GM13976 (cell line): ENCODE measurements around the gene TSEN2.
"Not testable (repeated sequence)": the region's sequence is repeated elsewhere in the genome, so short reads cannot be mapped to it uniquely, and the experiment has no call there.

ENCODE experiments used
- DNase-seq: peaks from one replicate; pipeline ENCODE4 v3.0.0; 2012; ENCODE audit warnings: low spot score
- in situ Hi-C: fragments of 300-500 bp; cut with MboI; formaldehyde crosslinking; loops from one replicate; pipeline ENCODE4 v1.12.0; 2022; ENCODE audit warnings: low sequenced_read_pairs, mixed read lengths, inconsistent platforms; ENCODE audit not compliant: unreplicated experiment
- TF ChIP-seq, protein P1 (sequence below): IDR thresholded peaks from 2 replicates; pipeline ENCODE4 v1.5.1; 2012; ENCODE audit warnings: borderline replicate concordance, mild to moderate bottlenecking; ENCODE audit not compliant: insufficient read depth; ENCODE audit errors: extremely low read depth, missing control alignments, control extremely low read depth

TSEN2 gene

DNA sequence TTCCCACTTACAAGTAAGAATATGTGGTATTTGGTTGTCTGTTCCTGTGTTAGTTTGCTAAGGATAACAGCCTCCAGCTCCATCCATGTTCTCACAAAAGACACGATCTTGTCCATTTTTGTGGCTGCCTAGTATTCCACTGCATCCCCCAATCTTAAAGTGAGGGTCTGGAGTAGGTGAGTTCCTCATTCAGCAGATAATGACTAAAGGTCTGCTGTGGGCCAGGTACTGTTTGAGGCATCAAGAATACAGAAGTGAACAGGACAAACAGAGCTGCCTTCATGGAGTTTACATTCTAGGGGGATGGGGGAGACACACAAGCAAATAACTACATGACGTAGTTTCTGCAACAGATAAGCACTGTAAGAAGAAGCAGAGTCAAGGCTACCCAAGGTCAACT is 36.7 kb downstream of the TSEN2 start:
- in situ Hi-C loops = no loop called here
- no peak for DNase-seq
- TF ChIP-seq, protein P1, sequence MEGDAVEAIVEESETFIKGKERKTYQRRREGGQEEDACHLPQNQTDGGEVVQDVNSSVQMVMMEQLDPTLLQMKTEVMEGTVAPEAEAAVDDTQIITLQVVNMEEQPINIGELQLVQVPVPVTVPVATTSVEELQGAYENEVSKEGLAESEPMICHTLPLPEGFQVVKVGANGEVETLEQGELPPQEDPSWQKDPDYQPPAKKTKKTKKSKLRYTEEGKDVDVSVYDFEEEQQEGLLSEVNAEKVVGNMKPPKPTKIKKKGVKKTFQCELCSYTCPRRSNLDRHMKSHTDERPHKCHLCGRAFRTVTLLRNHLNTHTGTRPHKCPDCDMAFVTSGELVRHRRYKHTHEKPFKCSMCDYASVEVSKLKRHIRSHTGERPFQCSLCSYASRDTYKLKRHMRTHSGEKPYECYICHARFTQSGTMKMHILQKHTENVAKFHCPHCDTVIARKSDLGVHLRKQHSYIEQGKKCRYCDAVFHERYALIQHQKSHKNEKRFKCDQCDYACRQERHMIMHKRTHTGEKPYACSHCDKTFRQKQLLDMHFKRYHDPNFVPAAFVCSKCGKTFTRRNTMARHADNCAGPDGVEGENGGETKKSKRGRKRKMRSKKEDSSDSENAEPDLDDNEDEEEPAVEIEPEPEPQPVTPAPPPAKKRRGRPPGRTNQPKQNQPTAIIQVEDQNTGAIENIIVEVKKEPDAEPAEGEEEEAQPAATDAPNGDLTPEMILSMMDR = no peak

DNA sequence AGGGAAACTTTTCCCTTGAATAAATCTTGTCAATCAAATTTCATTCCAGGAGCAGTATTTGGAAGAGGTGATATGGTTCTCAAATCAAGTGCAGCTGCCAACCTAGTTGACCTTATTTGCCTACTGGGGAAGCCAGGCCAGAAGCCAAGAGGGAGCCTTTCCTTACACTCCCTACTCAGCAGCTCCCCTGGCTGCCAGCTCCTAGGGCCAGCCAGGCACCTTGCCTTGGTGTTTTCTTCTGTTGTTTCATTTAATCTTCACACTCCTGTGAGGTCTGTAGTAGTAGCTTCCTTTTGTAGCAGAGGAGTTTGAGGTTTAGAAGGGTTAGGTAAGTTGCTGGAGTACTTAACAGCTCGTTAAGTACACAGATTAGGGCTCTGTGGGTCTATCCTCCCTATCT is 38.4 kb downstream of the TSEN2 start:
- TF ChIP-seq, protein P1 = no peak
- in situ Hi-C loops = no loop called here
- no peak for DNase-seq

DNA sequence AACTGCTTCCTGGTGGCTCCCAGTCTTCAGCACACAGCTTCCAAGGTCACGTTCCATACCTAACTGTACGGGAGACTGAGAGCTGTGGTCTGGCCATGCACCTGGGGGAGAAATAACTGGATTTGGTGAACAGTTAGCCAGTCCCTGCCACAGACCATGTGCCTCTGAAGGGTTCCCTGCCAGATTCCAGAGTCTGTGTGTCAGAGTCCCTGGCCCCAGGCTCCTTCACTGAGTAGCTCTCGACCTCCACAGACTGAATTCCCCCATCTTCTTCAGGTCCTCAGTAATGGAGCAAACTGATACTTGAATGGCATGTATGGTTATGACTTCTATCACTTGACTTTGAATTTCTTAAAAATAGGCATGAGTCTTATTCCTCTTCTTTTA is 43.5 kb downstream of the TSEN2 start:
- TF ChIP-seq, protein P1 = no peak
- in situ Hi-C loops = no loop called here
- no peak for DNase-seq

DNA sequence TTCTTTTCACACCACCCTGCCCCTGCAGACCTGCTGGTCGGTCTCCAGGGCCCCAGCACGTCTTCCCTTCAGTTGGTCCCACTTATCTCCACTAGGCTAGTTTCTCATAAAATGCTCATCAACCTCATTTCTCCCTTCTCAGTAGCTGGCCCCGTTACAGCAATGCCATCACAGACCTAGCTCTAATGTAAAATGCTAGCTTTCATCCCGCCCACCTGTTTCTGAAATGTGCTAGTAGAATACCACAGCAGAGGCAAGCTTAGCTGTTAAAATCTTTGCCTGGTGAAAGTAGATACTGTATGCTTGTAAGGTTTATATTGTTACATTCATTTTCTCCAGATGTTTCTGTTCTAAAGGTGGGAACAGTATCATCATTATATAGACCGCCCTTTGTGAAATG is 47.9 kb downstream of the TSEN2 start:
- TF ChIP-seq, protein P1 = no peak
- in situ Hi-C loops = no loop called here
- DNase-seq = no peak

DNA sequence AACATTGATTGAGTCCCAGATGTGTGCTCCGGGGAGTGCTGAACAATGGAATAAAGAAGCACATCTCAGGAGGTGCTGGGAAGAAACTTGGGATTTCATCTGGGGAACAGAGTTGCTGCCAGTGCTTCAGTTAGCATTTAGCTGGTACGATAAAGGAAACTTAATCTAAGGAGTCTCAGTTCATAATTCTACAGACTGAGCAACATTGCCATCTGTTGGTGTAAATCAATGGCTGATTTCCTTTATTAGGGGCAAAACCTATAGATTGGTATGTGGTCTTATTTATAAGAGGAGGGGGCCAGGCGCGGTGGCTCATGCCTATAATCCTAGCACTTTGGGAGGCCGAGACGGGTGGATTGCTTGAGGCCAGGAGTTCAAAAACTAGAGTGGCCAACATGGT is 52.1 kb downstream of the TSEN2 start:
- in situ Hi-C loops = no loop called here
- TF ChIP-seq, protein P1 = no peak

DNA sequence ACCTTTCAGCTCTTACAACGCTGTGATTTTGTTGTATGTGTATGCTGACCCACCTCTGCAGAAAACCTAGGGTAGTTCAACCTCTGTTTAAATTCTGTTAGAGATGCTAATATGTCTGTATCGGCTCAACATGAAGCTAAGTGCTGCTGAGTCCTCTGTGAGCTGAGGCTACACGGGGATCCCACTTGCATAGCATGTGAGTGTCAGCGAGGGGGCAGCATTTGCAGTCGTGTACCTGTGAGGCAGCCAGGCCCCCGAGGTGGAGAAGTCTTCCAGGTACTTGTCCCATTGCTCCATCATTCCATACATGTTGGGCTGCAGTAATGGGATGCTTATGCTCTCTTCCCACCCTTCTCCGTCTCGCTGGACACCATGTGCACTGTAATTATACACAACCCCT is 57.3 kb downstream of the TSEN2 start:
- TF ChIP-seq, protein P1 = no peak
- in situ Hi-C loops = no loop called here
- no peak for DNase-seq

More for the DNA sequence above, 52.1 kb downstream of the TSEN2 start:
- no peak for DNase-seq

DNA sequence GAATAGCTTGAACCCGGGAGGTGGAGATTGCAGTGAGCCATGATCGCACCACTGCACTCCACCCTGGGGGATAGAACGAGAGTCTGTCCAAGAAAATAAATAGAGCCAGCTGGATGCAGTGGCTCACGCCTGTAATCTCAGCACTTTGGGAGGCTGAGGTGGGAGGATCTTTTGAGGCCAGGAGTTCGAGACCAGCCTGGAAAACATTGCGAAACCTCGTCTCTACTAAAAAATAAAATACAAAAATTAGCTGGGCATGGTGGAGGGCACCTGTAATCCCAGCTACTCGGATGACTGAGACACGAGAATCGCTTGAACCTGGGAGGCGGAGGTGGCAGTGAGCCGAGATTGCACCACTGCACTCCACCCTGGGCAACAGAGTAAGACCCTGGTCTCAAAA is 59.2 kb downstream of the TSEN2 start:
- in situ Hi-C loops, DNase-seq: not testable (repeated sequence)
